Right kidney (tissue), 1 donor: ENCODE results near the gene BBC3.

Source experiments
- DNase-seq: peaks from one replicate; pipeline ENCODE4 v3.0.0-alpha.2; 2016

The BBC3 gene

GRCh38 chr19:47232422-47233211 is 1.6 kb upstream of the BBC3 start:
- DNase-seq, result no peak

GRCh38 chr19:47231215-47232054 is 436 bp upstream of the BBC3 start:
- DNase-seq, result peak; percentile 77

DNA sequence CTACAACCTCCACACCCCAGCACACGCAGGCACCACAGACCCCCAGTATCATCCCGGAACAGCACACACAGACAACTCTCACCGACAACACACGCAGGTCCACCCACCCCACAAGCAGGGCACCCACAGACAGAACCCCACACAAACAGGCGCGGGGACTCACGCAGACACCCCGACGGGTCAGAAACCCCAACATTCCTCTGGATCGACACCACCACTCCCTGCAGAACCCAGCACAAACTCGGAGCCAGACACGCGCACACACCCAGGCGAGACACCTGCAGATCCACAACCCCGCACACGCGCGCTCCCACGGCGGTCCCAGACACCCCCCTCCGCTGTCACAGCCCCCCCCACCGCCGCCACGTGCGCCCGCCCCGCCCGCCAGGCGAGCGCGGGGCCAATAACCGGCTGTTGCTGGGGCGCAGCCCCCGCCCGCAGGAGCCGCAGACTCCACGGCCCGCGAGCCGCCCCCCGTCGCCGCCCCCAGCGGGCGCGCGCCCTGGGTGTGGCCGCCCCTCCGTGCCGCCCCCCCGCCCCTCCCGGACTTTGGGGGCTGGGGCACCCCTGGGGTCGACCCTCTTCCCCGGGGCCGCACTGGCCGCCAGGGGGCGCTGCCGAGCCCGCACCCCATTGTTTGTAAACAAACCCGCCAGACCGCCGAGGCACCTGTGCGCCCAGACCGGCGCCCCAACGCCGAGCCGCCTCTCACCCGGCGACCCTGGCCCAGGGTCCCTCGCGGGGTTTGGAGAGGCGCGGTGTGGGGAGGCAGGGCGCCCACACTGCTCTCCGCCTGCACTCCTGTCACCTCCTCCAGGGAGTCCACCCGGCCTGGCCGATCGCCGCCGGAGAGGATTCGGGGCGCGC is 712 bp downstream of the BBC3 start:
- DNase-seq, result peak; percentile 48

GRCh38 chr19:47229676-47230053 is 1.3 kb downstream of the BBC3 start:
- DNase-seq, result peak; percentile 52

- peak; percentile 45 for DNase-seq
Observed at GRCh38 chr19:47228937-47229675, 1.9 kb downstream of the BBC3 start.

GRCh38 chr19:47228168-47228936 is 2.6 kb downstream of the BBC3 start:
- peak; percentile 67 for DNase-seq

DNA sequence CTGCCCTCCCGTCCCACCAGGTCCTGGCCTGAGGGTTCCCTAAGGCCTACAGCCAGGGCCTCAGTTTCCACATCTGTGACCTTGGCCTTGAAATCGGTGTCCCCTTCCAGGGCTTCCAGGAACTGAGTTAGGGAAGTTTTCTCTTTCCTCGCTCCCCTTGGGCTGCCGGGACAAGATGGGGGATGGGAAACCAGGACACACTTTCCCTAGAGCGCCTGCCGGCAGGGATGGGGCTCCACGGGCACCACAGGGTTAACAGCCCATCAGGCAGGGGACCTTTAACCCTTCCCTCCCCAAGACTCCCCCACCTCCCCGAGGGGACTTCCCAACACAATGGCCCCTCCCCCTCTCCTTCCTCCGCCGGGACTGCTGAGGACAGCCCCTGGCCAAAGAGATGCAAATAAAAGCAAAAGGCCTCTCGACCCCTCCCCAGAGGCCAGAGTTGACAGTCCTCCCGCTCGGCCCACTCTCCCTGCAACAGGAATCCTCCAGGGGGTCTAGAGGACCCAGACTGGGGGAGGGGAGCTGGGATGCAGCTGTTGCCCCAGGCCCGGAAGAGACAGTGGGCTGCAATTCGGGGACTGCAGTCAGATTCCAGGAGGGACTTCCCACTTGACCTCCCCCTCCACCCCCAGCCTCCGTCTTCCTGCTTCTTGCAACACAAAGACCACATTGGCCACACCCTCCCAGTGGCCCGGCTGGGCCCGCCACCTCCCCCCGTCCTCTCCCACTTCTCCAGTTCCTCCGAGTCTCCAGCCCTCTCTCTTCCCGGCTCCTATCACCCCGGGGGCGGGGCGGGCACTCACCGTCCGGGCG is 3.4 kb downstream of the BBC3 start:
- peak; percentile 70 for DNase-seq

DNA sequence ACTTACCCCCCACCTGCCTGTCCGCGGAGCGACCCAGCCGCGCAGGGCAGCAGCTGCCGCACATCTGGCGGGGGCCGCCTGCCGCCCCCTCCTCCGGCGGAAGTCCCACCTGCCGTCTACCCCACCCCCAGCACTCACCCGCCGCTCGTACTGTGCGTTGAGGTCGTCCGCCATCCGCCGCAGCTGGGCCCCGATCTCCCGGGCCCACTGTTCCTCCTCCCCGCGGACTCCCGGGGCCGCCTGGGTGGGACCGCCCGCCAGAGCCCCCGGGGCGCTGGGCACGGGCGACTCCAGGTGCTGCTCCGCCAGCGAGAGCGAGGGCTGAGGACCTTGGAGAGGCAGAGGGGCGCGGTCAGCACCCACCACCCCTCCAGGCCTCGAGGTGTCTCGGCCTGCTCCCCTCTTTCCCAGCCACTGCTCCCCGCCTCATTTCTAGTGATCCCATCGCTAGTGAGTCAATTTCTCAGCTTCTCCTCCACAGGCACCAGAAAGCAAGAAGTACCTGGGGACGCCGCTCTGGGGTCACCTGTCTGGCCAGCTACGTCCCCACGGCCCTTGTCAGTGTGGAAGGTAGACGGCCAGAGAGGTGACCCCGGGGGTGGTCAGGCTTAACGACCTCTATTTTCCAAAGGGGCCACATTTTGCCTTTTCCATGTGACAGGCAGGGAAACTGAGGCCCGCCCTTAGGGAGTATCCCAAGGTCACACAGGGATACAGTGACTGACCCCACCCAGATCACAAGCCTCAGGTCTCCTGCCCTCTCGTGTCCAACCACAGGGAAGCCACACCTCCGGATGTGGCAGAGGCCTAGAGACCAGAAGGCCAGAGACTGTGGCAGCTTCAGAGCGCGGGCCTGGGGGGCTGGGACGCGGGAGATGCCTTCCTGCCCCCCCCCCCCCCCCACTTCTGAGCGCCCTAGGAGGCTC is 4.3 kb downstream of the BBC3 start:
- peak; percentile 69 for DNase-seq

GRCh38 chr19:47225746-47226425 is 5.1 kb downstream of the BBC3 start:
- DNase-seq, result peak; percentile 79

DNA sequence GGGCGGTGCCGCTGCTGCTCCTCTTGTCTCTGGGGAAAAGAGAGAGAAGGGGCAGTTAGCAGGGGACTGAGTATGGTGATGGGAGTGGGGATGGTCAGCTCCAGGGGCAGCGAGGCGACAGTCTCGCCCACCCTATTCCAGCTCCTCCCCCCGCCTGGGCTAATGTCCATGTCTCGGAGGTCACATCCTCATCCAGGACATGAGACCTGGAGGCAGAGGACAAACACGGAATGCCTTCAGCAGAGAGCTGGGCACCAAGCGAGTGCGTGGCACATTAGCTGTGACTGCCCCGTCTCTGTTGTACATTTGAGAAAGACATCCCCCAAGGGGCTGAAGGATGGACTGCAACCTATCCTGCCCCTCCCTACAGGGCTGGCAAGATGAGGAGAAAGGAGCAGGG is 9.1 kb downstream of the BBC3 start:
- DNase-seq, result no peak

GRCh38 chr19:47221080-47221841 is 9.7 kb downstream of the BBC3 start:
- DNase-seq, result no peak

- no peak for DNase-seq
Observed at GRCh38 chr19:47215581-47215980, 15.4 kb downstream of the BBC3 start.

GRCh38 chr19:47210689-47211316 is 20.2 kb downstream of the BBC3 start:
- peak; percentile 44 for DNase-seq

GRCh38 chr19:47210180-47210490 is 20.9 kb downstream of the BBC3 start:
- DNase-seq, result no peak

DNA sequence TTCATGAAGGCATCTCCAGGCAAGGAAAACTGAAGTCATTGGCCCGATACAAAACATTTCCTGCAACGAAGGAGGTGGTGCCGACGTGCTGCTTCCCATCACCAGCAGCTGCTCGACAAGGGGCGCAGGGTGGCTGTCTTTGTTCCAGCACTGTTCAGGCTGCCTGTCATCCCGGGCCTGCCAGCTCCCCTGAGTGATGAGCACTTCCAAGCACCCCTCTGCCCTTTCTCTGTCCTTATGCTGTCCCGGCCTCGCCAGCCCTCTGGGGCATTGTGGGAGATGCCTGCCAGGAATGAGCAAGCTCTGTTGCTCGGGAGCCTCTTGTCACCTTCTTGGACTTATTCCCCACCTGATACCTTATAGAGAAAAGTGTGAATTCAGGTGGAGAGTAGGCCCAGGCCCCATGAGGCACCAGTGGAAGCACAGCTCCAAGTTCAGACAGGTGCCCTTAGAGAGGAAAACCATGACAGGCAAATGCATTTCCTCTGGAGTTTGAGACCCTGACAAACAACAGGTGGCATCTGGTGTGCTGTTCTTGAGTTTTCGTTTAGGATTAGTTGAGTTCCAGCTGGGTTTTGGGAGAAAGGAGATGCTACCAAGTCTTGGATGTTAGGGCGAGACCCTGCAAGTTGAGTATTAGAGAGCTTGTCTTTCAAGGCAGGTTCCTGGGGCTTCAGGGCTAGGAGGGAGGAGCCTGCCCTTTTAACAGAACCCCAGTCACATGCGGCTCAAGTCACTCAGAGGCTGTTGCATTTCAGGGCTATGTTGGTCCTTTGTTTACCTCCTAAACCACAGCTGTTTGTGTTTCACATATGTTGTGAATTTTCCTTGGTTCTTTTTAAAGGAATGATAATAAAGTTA is 21.4 kb downstream of the BBC3 start:
- DNase-seq, result no peak

DNA sequence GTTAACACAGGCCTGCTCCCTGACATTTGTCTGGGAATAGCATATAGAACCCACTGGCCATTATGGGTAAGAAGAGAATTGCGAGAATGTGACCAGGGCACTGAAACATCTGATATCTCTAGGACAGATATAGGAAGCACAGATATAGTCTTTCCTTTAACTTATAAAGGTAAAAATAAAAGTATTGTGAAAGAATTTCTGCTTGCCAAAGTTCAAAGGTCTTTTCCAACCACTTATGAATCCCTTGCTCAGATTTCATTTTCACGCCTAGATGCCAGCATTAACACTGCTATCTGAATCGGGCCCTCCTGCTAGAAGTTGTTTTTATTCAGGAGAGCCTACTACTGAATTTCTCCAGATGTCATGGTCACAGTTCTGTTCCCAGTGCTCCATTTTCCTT is 27.7 kb downstream of the BBC3 start:
- DNase-seq, result no peak
